ENCODE data around the gene THSD7B. TPM values are rescaled to one million over a fixed set of nuclear protein-coding genes. Genes with fewer than 3 reads are reported as not detected.
"Not testable (repeated sequence)": the region's sequence is repeated elsewhere in the genome, so short reads cannot be mapped to it uniquely, and the experiment has no call there.

The THSD7B gene
- total RNA-seq, 1 donor from 2014 or later, result not detected

GRCh38 chr2:137096187-137096586 is 330.8 kb downstream of the THSD7B start:
- no peak overlapping the region for H3K4me3 ChIP-seq (ENCODE audit: low read depth, low read length)
- FAIRE-seq, result no peak
- no peaks in the 10 kb centered on the region for H3K27me3 ChIP-seq (ENCODE audit: control insufficient read depth, insufficient read depth, low read length)
- no peak for DNase-seq (ENCODE audit: low read depth)
- TF ChIP-seq CTCF (IDR thresholded peaks at IDR 0.05; ENCODE audit: insufficient read depth, low read length, severe bottlenecking), result no peak
- H3K36me3 ChIP-seq (ENCODE audit: control insufficient read depth, insufficient read depth, low read length), result no peaks in the 10 kb centered on the region

GRCh38 chr2:137096693-137097092 is 331.3 kb downstream of the THSD7B start:
- FAIRE-seq (no peak), DNase-seq (ENCODE audit: low read depth) (peak; percentile 12)
- H3K36me3 ChIP-seq (ENCODE audit: control insufficient read depth, insufficient read depth, low read length), result no peaks in the 10 kb centered on the region
- TF ChIP-seq CTCF (IDR thresholded peaks at IDR 0.05; ENCODE audit: insufficient read depth, low read length, severe bottlenecking), result peak; percentile 29
- no peaks in the 10 kb centered on the region for H3K27me3 ChIP-seq (ENCODE audit: control insufficient read depth, insufficient read depth, low read length)
- no peak overlapping the region for H3K4me3 ChIP-seq (ENCODE audit: low read depth, low read length)

GRCh38 chr2:137101814-137102213 is 336.5 kb downstream of the THSD7B start:
- not testable (repeated sequence) for H3K36me3 ChIP-seq (ENCODE audit: control insufficient read depth, insufficient read depth, low read length); FAIRE-seq; DNase-seq (ENCODE audit: low read depth); H3K27me3 ChIP-seq (ENCODE audit: control insufficient read depth, insufficient read depth, low read length); H3K4me3 ChIP-seq (ENCODE audit: low read depth, low read length)

- H3K27me3 ChIP-seq (ENCODE audit: control insufficient read depth, insufficient read depth, low read length), result no peaks in the 10 kb centered on the region
- H3K36me3 ChIP-seq (ENCODE audit: control insufficient read depth, insufficient read depth, low read length), result no peaks in the 10 kb centered on the region
- no peak for TF ChIP-seq CTCF (IDR thresholded peaks at IDR 0.05; ENCODE audit: insufficient read depth, low read length, severe bottlenecking)
- FAIRE-seq, result no peak
- DNase-seq (ENCODE audit: low read depth), result no peak
- H3K4me3 ChIP-seq (ENCODE audit: low read depth, low read length), result no peak overlapping the region
These were observed 342.6 kb downstream of the THSD7B start for GRCh38 chr2:137107904-137108303.

- no peak for TF ChIP-seq CTCF (IDR thresholded peaks at IDR 0.05; ENCODE audit: insufficient read depth, low read length, severe bottlenecking)
- FAIRE-seq (no peak), DNase-seq (ENCODE audit: low read depth) (no peak)
- Histone ChIP-seq H3K27me3 (ENCODE audit: control insufficient read depth, insufficient read depth, low read length) (no peaks in the 10 kb centered on the region), H3K36me3 (ENCODE audit: control insufficient read depth, insufficient read depth, low read length) (no peaks in the 10 kb centered on the region), H3K4me3 (ENCODE audit: low read depth, low read length) (no peak overlapping the region)
These were observed 346.6 kb downstream of the THSD7B start for GRCh38 chr2:137111896-137112295.

- DNase-seq (ENCODE audit: low read depth), result no peak
- no peak overlapping the region for H3K4me3 ChIP-seq (ENCODE audit: low read depth, low read length)
- H3K36me3 ChIP-seq (ENCODE audit: control insufficient read depth, insufficient read depth, low read length), result no peaks in the 10 kb centered on the region
- FAIRE-seq, result no peak
- TF ChIP-seq CTCF (IDR thresholded peaks at IDR 0.05; ENCODE audit: insufficient read depth, low read length, severe bottlenecking), result no peak
- H3K27me3 ChIP-seq (ENCODE audit: control insufficient read depth, insufficient read depth, low read length), result no peaks in the 10 kb centered on the region
These were observed 349.9 kb downstream of the THSD7B start for GRCh38 chr2:137115081-137115794.

Data from bronchial epithelial cell (primary cell).